CD14-positive monocyte (primary cell): Measurements from ENCODE around the gene PRKAR1A. TPM values are rescaled to one million over a fixed set of nuclear protein-coding genes. Genes with fewer than 3 reads are reported as not detected.

Experiments used
- DNase-seq, 3 donors: peaks; one replicate each; pipeline ENCODE4 v3.0.0-alpha.2; 2011 to 2022
- H2AFZ ChIP-seq: 2 replicates; pipeline ENCODE4 v1.6.0; 2012; ENCODE audit warnings: mild to moderate bottlenecking, low read depth, low read length, inconsistent platforms; ENCODE audit not compliant: insufficient read depth, poor library complexity, severe bottlenecking
- H3K27ac ChIP-seq, 2 donors: 1 replicate in 1 of 2; 2 replicates in 1 of 2; pipeline ENCODE4 v1.5.1; 2012 to 2013; ENCODE audit warnings: low read length in 2 of 2, control low read depth in 1 of 2, inconsistent platforms in 1 of 2, low read depth in 1 of 2, mild to moderate bottlenecking in 1 of 2
- H3K27me3 ChIP-seq, 2 donors: one replicate each; pipeline versions ENCODE4 v1.6.0 to v1.6.1; 2011 to 2013; ENCODE audit warnings: low read length in 2 of 2; ENCODE audit not compliant: control insufficient read depth in 2 of 2, insufficient read depth in 2 of 2
- H3K36me3 ChIP-seq, 2 donors: replicated peaks in 1 of 2; 1 replicate in 1 of 2; 2 replicates in 1 of 2; pipeline versions ENCODE4 v1.5.1 to v1.6.1; 2012 to 2013; ENCODE audit warnings: low read length in 2 of 2, control low read depth in 1 of 2, inconsistent platforms in 1 of 2, mild to moderate bottlenecking in 1 of 2; ENCODE audit not compliant: insufficient read depth in 2 of 2, control insufficient read depth in 1 of 2
- H3K4me1 ChIP-seq, 2 donors: 1 replicate in 1 of 2; 2 replicates in 1 of 2; pipeline versions ENCODE4 v1.5.1 to v1.6.1; 2012 to 2013; ENCODE audit warnings: low read length in 2 of 2, control low read depth in 1 of 2, inconsistent platforms in 1 of 2, mild to moderate bottlenecking in 1 of 2, moderate library complexity in 1 of 2; ENCODE audit not compliant: insufficient read depth in 2 of 2, control insufficient read depth in 1 of 2
- H3K4me2 ChIP-seq: replicated peaks from 2 replicates; pipeline ENCODE3; 2012; ENCODE audit warnings: low read length, moderate library complexity, mild to moderate bottlenecking; ENCODE audit not compliant: poor library complexity, severe bottlenecking; ENCODE audit errors: extremely low read depth
- H3K4me3 ChIP-seq, 3 experiments: fragments of 200-600 bp in 1 of 3; sonication (generic) in 1 of 3; replicated peaks in 1 of 3; 1 replicate in 2 of 3; 2 replicates in 1 of 3; pipeline ENCODE4 v1.5.1; 2011 to 2013; ENCODE audit warnings: low read length in 3 of 3, mild to moderate bottlenecking in 3 of 3, control low read depth in 2 of 3, low read depth in 2 of 3, inconsistent platforms in 1 of 3, moderate library complexity in 1 of 3
- H3K79me2 ChIP-seq: 2 replicates; pipeline ENCODE4 v1.6.0; 2012; ENCODE audit warnings: mild to moderate bottlenecking, control low read depth, inconsistent platforms, low read length, moderate library complexity; ENCODE audit not compliant: insufficient read depth
- H3K9ac ChIP-seq: 2 replicates; pipeline ENCODE4 v1.6.0; 2017; ENCODE audit warnings: low read length, mild to moderate bottlenecking; ENCODE audit not compliant: insufficient read depth, poor library complexity, severe bottlenecking
- H3K9me3 ChIP-seq, 2 donors: replicated peaks in 1 of 2; 1 replicate in 1 of 2; 2 replicates in 1 of 2; pipeline versions ENCODE4 v1.5.1 to v1.6.1; 2012 to 2013; ENCODE audit warnings: low read length in 2 of 2, control low read depth in 1 of 2; ENCODE audit not compliant: control insufficient read depth in 1 of 2, insufficient read depth in 1 of 2
- H4K20me1 ChIP-seq: 2 replicates; pipeline ENCODE4 v1.6.0; 2012; ENCODE audit warnings: mild to moderate bottlenecking, low read length, control low read depth, moderate library complexity; ENCODE audit not compliant: insufficient read depth
- H3K27ac Mint-ChIP-seq, 7 donors: one replicate each; pipeline ENCODE4 v1.8.0; 2020; ENCODE audit warnings: mild to moderate bottlenecking in 7 of 7, mixed read lengths in 7 of 7, moderate library complexity in 6 of 7, inconsistent platforms in 2 of 7
- H3K27me3 Mint-ChIP-seq, 3 donors: one replicate each; pipeline ENCODE4 v1.8.0; 2021 to 2022; ENCODE audit warnings: low read depth in 3 of 3, mild to moderate bottlenecking in 3 of 3, mixed read lengths in 3 of 3, moderate library complexity in 3 of 3, inconsistent platforms in 1 of 3
- H3K36me3 Mint-ChIP-seq, 2 donors: one replicate each; pipeline ENCODE4 v1.8.0; 2020; ENCODE audit warnings: mixed read lengths in 2 of 2, inconsistent platforms in 1 of 2, mild to moderate bottlenecking in 1 of 2
- H3K4me1 Mint-ChIP-seq: one replicate; pipeline ENCODE4 v1.8.0; 2020; ENCODE audit warnings: mild to moderate bottlenecking, mixed read lengths
- H3K4me3 Mint-ChIP-seq, 2 donors: one replicate each; pipeline ENCODE4 v1.8.0; 2020; ENCODE audit warnings: mild to moderate bottlenecking in 2 of 2, mixed read lengths in 2 of 2, moderate library complexity in 1 of 2
- H3K9me3 Mint-ChIP-seq, 7 donors: one replicate each; pipeline ENCODE4 v1.8.0; 2020 to 2022; ENCODE audit warnings: mixed read lengths in 7 of 7, mild to moderate bottlenecking in 6 of 7, moderate library complexity in 6 of 7, inconsistent platforms in 2 of 7
- CTCF ChIP-seq: fragments of 200-600 bp; IDR thresholded peaks from one replicate; pipeline ENCODE4 v1.8.0; 2022; ENCODE audit warnings: antibody characterized with exemption, mild to moderate bottlenecking
- WGBS: methylation state at CpG from one replicate; pipeline ENCODE4 v1.1.5; 2013; ENCODE audit warnings: missing lambda C conversion rate; ENCODE audit not compliant: insufficient coverage; 5-methylcytosine and 5-hydroxymethylcytosine counted together
- intact Hi-C, 2 donors: fragments of 100-400 bp; cut with micrococcal nuclease; formaldehyde crosslinking; loops; one replicate each; pipeline versions ENCODE4 v1.15.0 to v1.15.1; 2023
- polyA plus RNA-seq, 3 donors: library from polyadenylated mRNA; depleted of rRNA in 1 of 3; unstranded in 2 of 3; stranded (reverse) in 1 of 3; fragments of 300-500 nt in 2 of 3; fragments of >200 nt in 1 of 3; fragmentation: Illumina TruSeq in 2 of 3; gene quantifications; 1 replicate in 2 of 3; 2 replicates in 1 of 3; pipeline ENCODE4 v1.2.3, GENCODE V29; 2012 to 2021

PRKAR1A gene
- polyA plus RNA-seq, 3 donors, result 91.9 to 436 (median 300) TPM

GRCh38 chr17:68588362-68588761, 76.1 kb downstream of the PRKAR1A start:
- DNase-seq, result no peak
- Histone ChIP-seq H3K4me1 (no peaks in the 10 kb centered on the region), H3K27me3 (peaks cover 9 to 16% of the 10 kb centered on the region in 2 donors), H3K9me3 (peaks cover 0 to 4% of the 10 kb centered on the region in 2 donors), H3K79me2 (no peaks in the 10 kb centered on the region), H2AFZ (no peak overlapping the region), H3K4me3 (no peak overlapping the region), H3K4me2 (no peak overlapping the region), H3K36me3 (no peaks in the 10 kb centered on the region), H3K27ac (no peak overlapping the region), H4K20me1 (no peaks in the 10 kb centered on the region), H3K9ac (no peak overlapping the region)
- H3K27me3 Mint-ChIP-seq, result peaks cover 13 to 25% (median 21%) of the 10 kb centered on the region in 3 donors
- H3K27ac Mint-ChIP-seq, result no peak overlapping the region
- peaks cover 12% of the 10 kb centered on the region for H3K4me1 Mint-ChIP-seq
- peaks cover 0 to 10% (median 2%) of the 10 kb centered on the region in 7 donors for H3K9me3 Mint-ChIP-seq
- 89% methylated on average over 1 of the region's 1 CpG for WGBS
- intact Hi-C loops, result no loop called here
- no peak for TF ChIP-seq CTCF
- no peak overlapping the region for H3K4me3 Mint-ChIP-seq
- H3K36me3 Mint-ChIP-seq, result no peaks in the 10 kb centered on the region

GRCh38 chr17:68589086-68589485, 76.9 kb downstream of the PRKAR1A start:
- no peak for TF ChIP-seq CTCF
- H3K4me3 ChIP-seq, result no peak overlapping the region
- Mint-ChIP-seq H3K4me1 (peaks cover 12% of the 10 kb centered on the region), H3K9me3 (peaks cover 0 to 12% (median 2%) of the 10 kb centered on the region in 7 donors), H3K36me3 (no peaks in the 10 kb centered on the region), H3K27me3 (peaks cover 20 to 31% (median 22%) of the 10 kb centered on the region in 3 donors), H3K27ac (no peak overlapping the region), H3K4me3 (no peak overlapping the region)
- no peaks in the 10 kb centered on the region for H3K79me2 ChIP-seq
- intact Hi-C loops, result no loop called here
- no peaks in the 10 kb centered on the region for H4K20me1 ChIP-seq
- H2AFZ ChIP-seq, result no peak overlapping the region
- no peak overlapping the region for H3K4me2 ChIP-seq
- H3K4me1 ChIP-seq, result no peaks in the 10 kb centered on the region
- H3K27me3 ChIP-seq, result peaks cover 11 to 19% of the 10 kb centered on the region in 2 donors
- H3K9ac ChIP-seq, result no peak overlapping the region
- peaks cover 0 to 4% of the 10 kb centered on the region in 2 donors for H3K9me3 ChIP-seq
- no peaks in the 10 kb centered on the region for H3K36me3 ChIP-seq
- WGBS, result 85% methylated on average over 2 of the region's 3 CpGs
- no peak for DNase-seq
- H3K27ac ChIP-seq, result no peak overlapping the region
